Left colon (tissue), 2 donors: Measurements from ENCODE around the gene DHRS1. TPM values are rescaled to one million over a fixed set of nuclear protein-coding genes. Genes with fewer than 3 reads are reported as not detected.

Experiments used
- ATAC-seq: fragments of 200-7000 bp; cut with Tn5 transposase; one replicate; pipeline ENCODE4 v1.9.1; 2020; ENCODE audit warnings: mild to moderate bottlenecking, moderate library complexity
- DNase-seq, 2 donors: peaks; one replicate each; pipeline ENCODE4 v3.0.0-alpha.2; 2020
- intact Hi-C, 2 donors: fragments of 100-400 bp; cut with DNase I in 1 of 2; cut with micrococcal nuclease in 1 of 2; formaldehyde crosslinking; loops; one replicate each; pipeline versions ENCODE4 v1.11.2 to v1.14.0; 2022; cut with DNase I, micrococcal nuclease
- total RNA-seq, 2 donors: library from RNA; stranded (reverse); fragmentation: NEBNext Ultra II Directional; extraction: Animal tissue kit (Norgen Biotek cat#: 25700); gene quantifications; one replicate each; pipeline ENCODE4 v1.2.1, GENCODE V29; 2021
- donor health status: DM: no; HTN: no; CAD: no.
- donor health status: DM: yes; HTN: yes; CAD: no.

The DHRS1 gene
- total RNA-seq, 2 donors from 2014 or later = 64.2 to 76.6 TPM

GRCh38 chr14:24292118-24292807, 7.3 kb downstream of the DHRS1 start:
- ATAC-seq = no peak
- intact Hi-C loops = no loop called here

GRCh38 chr14:24291446-24292117, 8.0 kb downstream of the DHRS1 start:
- intact Hi-C loops = no loop called here
- ATAC-seq = no peak
- no peak for DNase-seq

More at GRCh38 chr14:24292118-24292807, 7.3 kb downstream of the DHRS1 start:
- DNase-seq = no peak

GRCh38 chr14:24290746-24291145, 8.8 kb downstream of the DHRS1 start:
- intact Hi-C loops = no loop called here
- no peak for ATAC-seq
- DNase-seq = no peak

- ATAC-seq (no peak), DNase-seq (no peak)
- intact Hi-C loops = no loop called here
Measured at GRCh38 chr14:24289649-24290280, 9.8 kb downstream of the DHRS1 start.

GRCh38 chr14:24286996-24287395, 12.6 kb downstream of the DHRS1 start:
- DNase-seq (no peak), ATAC-seq (no peak)
- intact Hi-C loops = no loop called here

- intact Hi-C loops = no loop called here
- ATAC-seq (no peak), DNase-seq (no peak)
Measured at GRCh38 chr14:24285351-24285750, 14.2 kb downstream of the DHRS1 start.

GRCh38 chr14:24284501-24285035, 15.0 kb downstream of the DHRS1 start:
- no peak for DNase-seq
- ATAC-seq = no peak
- intact Hi-C loops = no loop called here

GRCh38 chr14:24283796-24284460, 15.7 kb downstream of the DHRS1 start:
- intact Hi-C loops = no loop called here
- DNase-seq = no peak
- ATAC-seq = no peak

- ATAC-seq = no peak
- no peak for DNase-seq
- intact Hi-C loops = no loop called here
Measured at GRCh38 chr14:24282736-24283135, 16.8 kb downstream of the DHRS1 start.

GRCh38 chr14:24281636-24282035, 17.9 kb downstream of the DHRS1 start:
- intact Hi-C loops = no loop called here
- ATAC-seq (no peak), DNase-seq (no peak)

GRCh38 chr14:24280797-24281460, 18.7 kb downstream of the DHRS1 start:
- ATAC-seq (no peak), DNase-seq (no peak)
- intact Hi-C loops = no loop called here

GRCh38 chr14:24279301-24280186, 20.0 kb downstream of the DHRS1 start:
- DNase-seq (no peak), ATAC-seq (peak; percentile 21)
- intact Hi-C loops = no loop called here

- DNase-seq = no peak
- intact Hi-C loops = no loop called here
- no peak for ATAC-seq
Measured at GRCh38 chr14:24278424-24278823, 21.2 kb downstream of the DHRS1 start.

- no peak for DNase-seq
- ATAC-seq = no peak
- intact Hi-C loops = no loop called here
Measured at GRCh38 chr14:24277606-24278321, 21.8 kb downstream of the DHRS1 start.

GRCh38 chr14:24277071-24277470, 22.5 kb downstream of the DHRS1 start:
- ATAC-seq (no peak), DNase-seq (no peak)
- intact Hi-C loops = no loop called here

GRCh38 chr14:24274101-24274543, 25.5 kb downstream of the DHRS1 start:
- intact Hi-C loops = no loop called here
- DNase-seq (no peak), ATAC-seq (no peak)

- DNase-seq (no peak), ATAC-seq (no peak)
- intact Hi-C loops = no loop called here
Measured at GRCh38 chr14:24273422-24273998, 26.1 kb downstream of the DHRS1 start.
